HG02938 (cell line): Measurements from ENCODE around the gene ZFP69.
A peak's percentile ranks its signal among the peaks of the same experiment; 100 is the strongest.
"Not testable (repeated sequence)": the region's sequence is repeated elsewhere in the genome, so short reads cannot be mapped to it uniquely, and the experiment has no call there.

Source experiments
- ATAC-seq: cut with Tn5 transposase; IDR thresholded peaks from one replicate; pipeline ENCODE4 v1.9.1; 2021; ENCODE audit warnings: mild to moderate bottlenecking, moderate library complexity; ENCODE audit not compliant: unreplicated experiment

ZFP69 gene

GRCh38 chr1:40476924-40477677, at the start of gene ZFP69:
TSS of gene ZFP69 (plus strand) at chr1:40477290. CDS start at chr1:40479362, 2,072 bp downstream.
- ATAC-seq, result peak; percentile 77

- no peak for ATAC-seq
Observed at GRCh38 chr1:40431385-40431784, 45.7 kb upstream of the ZFP69 start.

GRCh38 chr1:40432644-40433390, 44.3 kb upstream of the ZFP69 start:
- ATAC-seq, result no peak

GRCh38 chr1:40435471-40435870, 41.6 kb upstream of the ZFP69 start:
- ATAC-seq, result no peak

GRCh38 chr1:40435876-40436275, 41.2 kb upstream of the ZFP69 start:
- ATAC-seq, result no peak

- no peak for ATAC-seq
Observed at GRCh38 chr1:40438391-40439015, 38.6 kb upstream of the ZFP69 start.

GRCh38 chr1:40439247-40439646, 37.8 kb upstream of the ZFP69 start:
- no peak for ATAC-seq

- peak; percentile 63 for ATAC-seq
Observed at GRCh38 chr1:40449684-40450494, 27.2 kb upstream of the ZFP69 start, which contains the start of gene ZFP69B. TSS of gene ZFP69B (plus strand) at chr1:40450476. CDS start at chr1:40450962, 486 bp downstream.

- peak; percentile 60 for ATAC-seq
Observed at GRCh38 chr1:40450495-40451237, 26.4 kb upstream of the ZFP69 start.

GRCh38 chr1:40451238-40451585, 25.9 kb upstream of the ZFP69 start:
- ATAC-seq, result no peak

- no peak for ATAC-seq
Observed at GRCh38 chr1:40454873-40455272, 22.2 kb upstream of the ZFP69 start.

GRCh38 chr1:40462956-40463590, 14.0 kb upstream of the ZFP69 start:
- ATAC-seq, result no peak

GRCh38 chr1:40469327-40469726, 7.8 kb upstream of the ZFP69 start:
- ATAC-seq, result no peak

GRCh38 chr1:40475268-40475667, 1.8 kb upstream of the ZFP69 start:
- no peak for ATAC-seq

GRCh38 chr1:40477678-40478053, 576 bp downstream of the ZFP69 start:
- peak; percentile 27 for ATAC-seq

- no peak for ATAC-seq
Observed at GRCh38 chr1:40478276-40478675, 1.2 kb downstream of the ZFP69 start.

GRCh38 chr1:40479156-40479555, 2.1 kb downstream of the ZFP69 start:
- no peak for ATAC-seq

- no peak for ATAC-seq
Observed at GRCh38 chr1:40495315-40495903, 18.3 kb downstream of the ZFP69 start.

GRCh38 chr1:40502651-40503050, 25.6 kb downstream of the ZFP69 start:
- not testable (repeated sequence) for ATAC-seq
